Suprapubic skin (tissue), 4 donors: ENCODE results near the gene SLC9A9. TPM values are rescaled to one million over a fixed set of nuclear protein-coding genes. Genes with fewer than 3 reads are reported as not detected.

ENCODE experiments used
- DNase-seq, 2 donors: peaks; one replicate each; pipeline ENCODE4 v3.0.0-alpha.2; 2019; ENCODE audit warnings: low spot score in 2 of 2
- H3K27ac ChIP-seq: fragments of 200-600 bp; sonication (generic); one replicate; pipeline ENCODE4 v1.5.1; 2019
- H3K27me3 ChIP-seq: fragments of 200-600 bp; sonication (generic); one replicate; pipeline ENCODE4 v1.5.1; 2019
- H3K36me3 ChIP-seq: fragments of 200-600 bp; sonication (generic); one replicate; pipeline ENCODE4 v1.5.1; 2019
- H3K4me1 ChIP-seq: fragments of 200-600 bp; sonication (generic); one replicate; pipeline ENCODE4 v1.5.1; 2019
- H3K4me3 ChIP-seq: fragments of 200-600 bp; sonication (generic); one replicate; pipeline ENCODE4 v1.5.1; 2019; ENCODE audit warnings: mild to moderate bottlenecking
- H3K9me3 ChIP-seq: fragments of 200-600 bp; sonication (generic); one replicate; pipeline ENCODE4 v1.5.1; 2019
- EP300 ChIP-seq: sonication (generic); formaldehyde crosslinking; IDR thresholded peaks from one replicate; pipeline ENCODE4 v1.6.1; 2017; ENCODE audit warnings: antibody characterized with exemption
- POLR2A ChIP-seq, 2 donors: fragments of 450-650 bp; IDR thresholded peaks; one replicate each; pipeline ENCODE4 v1.6.1; 2017; ENCODE audit warnings: antibody characterized with exemption in 2 of 2, mild to moderate bottlenecking in 2 of 2, moderate library complexity in 2 of 2
- POLR2AphosphoS5 ChIP-seq, 3 donors: sonication (generic); formaldehyde crosslinking; IDR thresholded peaks; one replicate each; pipeline ENCODE4 v1.6.1; 2017; ENCODE audit warnings: antibody characterized with exemption in 3 of 3
- WGBS: methylation state at CpG from one replicate; pipeline ENCODE4 v1.1.5; 2018; 5-methylcytosine and 5-hydroxymethylcytosine counted together
- total RNA-seq, 4 donors: library from RNA; depleted of rRNA; stranded (reverse); fragments of >200 nt; gene quantifications; one replicate each; pipeline ENCODE4 v1.1.0, GENCODE V29; 2016
- TF ChIP-seq, protein P1 (sequence below), 2 donors: fragments of 200-600 bp in 1 of 2; fragments of 450-650 bp in 1 of 2; sonication (generic) in 1 of 2; IDR thresholded peaks; one replicate each; pipeline ENCODE4 v1.5.1; 2016 to 2019; ENCODE audit warnings: antibody characterized with exemption in 2 of 2, mild to moderate bottlenecking in 1 of 2, moderate library complexity in 1 of 2

The SLC9A9 gene
- total RNA-seq, 4 donors from 2014 or later, result 16.6 to 51.0 (median 30.0) TPM

DNA sequence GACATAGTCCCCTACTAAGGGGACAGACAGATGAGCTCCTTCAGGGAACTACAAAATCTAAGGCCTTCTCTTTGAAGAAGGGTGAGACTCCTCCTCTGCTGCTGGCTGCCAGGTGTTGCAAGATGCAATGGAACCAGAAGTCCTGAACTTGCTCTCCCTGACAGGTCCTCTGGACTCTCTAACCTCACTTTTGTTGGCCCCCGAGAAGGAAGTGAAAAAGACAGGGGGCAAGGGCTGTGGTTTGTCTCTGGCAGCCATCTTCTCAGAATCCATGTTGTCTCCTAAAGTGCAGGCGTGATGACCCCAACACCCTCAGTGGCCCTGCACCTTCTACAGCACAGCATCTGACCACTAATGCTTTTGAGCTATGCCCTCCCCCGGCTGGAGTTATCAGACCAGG, 436.2 kb downstream of the SLC9A9 start:
- Histone ChIP-seq H3K9me3 (no peaks in the 10 kb centered on the region), H3K36me3 (no peaks in the 10 kb centered on the region), H3K4me1 (no peaks in the 10 kb centered on the region), H3K27me3 (no peaks in the 10 kb centered on the region), H3K27ac (no peak overlapping the region), H3K4me3 (no peak overlapping the region)
- 90% methylated on average over 3 of the region's 3 CpGs for WGBS
- no peak for DNase-seq
- TF ChIP-seq EP300 (no peak), POLR2A (IDR thresholded peaks at IDR 0.05) (no peak), POLR2AphosphoS5 (IDR thresholded peaks at IDR 0.05) (no peak)
- TF ChIP-seq, protein P1, sequence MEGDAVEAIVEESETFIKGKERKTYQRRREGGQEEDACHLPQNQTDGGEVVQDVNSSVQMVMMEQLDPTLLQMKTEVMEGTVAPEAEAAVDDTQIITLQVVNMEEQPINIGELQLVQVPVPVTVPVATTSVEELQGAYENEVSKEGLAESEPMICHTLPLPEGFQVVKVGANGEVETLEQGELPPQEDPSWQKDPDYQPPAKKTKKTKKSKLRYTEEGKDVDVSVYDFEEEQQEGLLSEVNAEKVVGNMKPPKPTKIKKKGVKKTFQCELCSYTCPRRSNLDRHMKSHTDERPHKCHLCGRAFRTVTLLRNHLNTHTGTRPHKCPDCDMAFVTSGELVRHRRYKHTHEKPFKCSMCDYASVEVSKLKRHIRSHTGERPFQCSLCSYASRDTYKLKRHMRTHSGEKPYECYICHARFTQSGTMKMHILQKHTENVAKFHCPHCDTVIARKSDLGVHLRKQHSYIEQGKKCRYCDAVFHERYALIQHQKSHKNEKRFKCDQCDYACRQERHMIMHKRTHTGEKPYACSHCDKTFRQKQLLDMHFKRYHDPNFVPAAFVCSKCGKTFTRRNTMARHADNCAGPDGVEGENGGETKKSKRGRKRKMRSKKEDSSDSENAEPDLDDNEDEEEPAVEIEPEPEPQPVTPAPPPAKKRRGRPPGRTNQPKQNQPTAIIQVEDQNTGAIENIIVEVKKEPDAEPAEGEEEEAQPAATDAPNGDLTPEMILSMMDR (IDR thresholded peaks at IDR 0.05), result no peak

DNA sequence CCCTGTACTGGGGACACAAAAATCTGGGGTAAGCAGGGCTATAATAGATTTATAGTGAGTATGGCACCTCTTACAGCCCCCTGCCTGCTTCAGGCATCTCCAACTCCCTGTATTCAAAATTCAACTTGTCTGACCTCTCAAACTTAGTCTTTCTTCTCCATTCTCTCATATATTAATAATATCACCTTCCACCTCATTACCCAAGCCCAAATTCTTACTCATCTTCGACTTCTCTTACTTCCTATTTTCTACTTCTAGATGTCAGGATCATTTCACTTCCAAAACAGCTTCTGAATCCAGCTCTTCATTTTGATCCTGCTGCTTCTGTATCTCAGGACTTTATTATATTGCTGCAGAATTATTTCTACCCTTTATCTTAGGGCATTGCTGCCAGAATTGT, 438.0 kb downstream of the SLC9A9 start:
- DNase-seq, result no peak
- no peak for TF ChIP-seq POLR2AphosphoS5 (IDR thresholded peaks at IDR 0.05)
- TF ChIP-seq, protein P1 (IDR thresholded peaks at IDR 0.05), result no peak
- no peak for TF ChIP-seq POLR2A (IDR thresholded peaks at IDR 0.05)
- no peak for TF ChIP-seq EP300
- no peaks in the 10 kb centered on the region for H3K36me3 ChIP-seq

DNA sequence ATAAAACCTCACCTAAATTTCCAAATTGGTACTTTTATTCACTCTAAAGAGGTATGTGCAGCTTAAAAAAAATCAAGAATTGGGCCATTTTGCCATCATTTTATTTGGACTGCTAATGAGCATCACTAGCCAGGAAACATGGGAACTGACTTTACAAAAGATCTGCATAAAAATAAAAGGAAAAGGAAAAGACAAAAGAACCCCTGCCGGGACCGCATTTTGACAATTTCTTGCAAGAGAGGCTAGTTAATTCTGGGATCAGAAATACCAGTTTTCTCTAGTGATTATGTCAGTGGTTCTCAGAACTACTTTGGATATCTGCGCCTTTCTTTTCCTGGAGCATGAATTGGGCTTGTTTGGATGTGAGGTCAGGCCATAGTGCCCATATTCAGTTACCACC, 439.5 kb downstream of the SLC9A9 start:
- no peaks in the 10 kb centered on the region for H3K27me3 ChIP-seq
- H3K4me3 ChIP-seq, result no peak overlapping the region
- H3K36me3 ChIP-seq, result no peaks in the 10 kb centered on the region
- WGBS, result 93% methylated on average over 3 of the region's 3 CpGs
- DNase-seq, result no peak
- H3K9me3 ChIP-seq, result no peaks in the 10 kb centered on the region
- no peak overlapping the region for H3K27ac ChIP-seq
- H3K4me1 ChIP-seq, result no peaks in the 10 kb centered on the region
- TF ChIP-seq POLR2A (IDR thresholded peaks at IDR 0.05), result no peak
- TF ChIP-seq EP300, result no peak
- TF ChIP-seq, protein P1 (IDR thresholded peaks at IDR 0.05), result no peak
- TF ChIP-seq POLR2AphosphoS5 (IDR thresholded peaks at IDR 0.05), result no peak

More for the DNA sequence above, 438.0 kb downstream of the SLC9A9 start:
- Histone ChIP-seq H3K27ac (no peak overlapping the region), H3K9me3 (no peaks in the 10 kb centered on the region), H3K4me3 (no peak overlapping the region), H3K4me1 (no peaks in the 10 kb centered on the region), H3K27me3 (no peaks in the 10 kb centered on the region)
- 95% methylated on average over 1 of the region's 1 CpG for WGBS

DNA sequence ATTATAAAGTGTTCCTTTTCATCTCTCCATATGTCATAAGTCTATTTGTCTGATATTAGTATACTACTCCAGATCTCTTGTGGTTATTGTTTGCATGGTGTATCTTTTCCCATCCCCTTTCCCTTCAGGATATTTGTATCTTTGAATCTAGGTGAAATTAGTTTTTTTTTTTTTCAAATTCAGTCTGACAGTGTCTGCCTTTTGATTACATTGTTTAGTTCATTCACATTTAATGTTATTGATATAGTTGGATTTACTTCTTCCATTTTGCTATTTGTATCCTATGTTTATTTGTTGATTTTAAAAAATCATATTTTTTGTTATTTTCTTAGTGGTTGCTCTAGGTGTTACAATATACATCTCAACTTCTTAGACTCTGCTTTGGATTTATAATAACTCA, 445.7 kb downstream of the SLC9A9 start:
- no peaks in the 10 kb centered on the region for H3K4me1 ChIP-seq
- TF ChIP-seq POLR2AphosphoS5 (IDR thresholded peaks at IDR 0.05) (no peak), POLR2A (IDR thresholded peaks at IDR 0.05) (no peak), EP300 (no peak)
- TF ChIP-seq, protein P1 (IDR thresholded peaks at IDR 0.05), result no peak
- no peak overlapping the region for H3K27ac ChIP-seq
- no peak for DNase-seq
- H3K4me3 ChIP-seq, result no peak overlapping the region
- no peaks in the 10 kb centered on the region for H3K36me3 ChIP-seq
- no peaks in the 10 kb centered on the region for H3K9me3 ChIP-seq
- no peaks in the 10 kb centered on the region for H3K27me3 ChIP-seq

DNA sequence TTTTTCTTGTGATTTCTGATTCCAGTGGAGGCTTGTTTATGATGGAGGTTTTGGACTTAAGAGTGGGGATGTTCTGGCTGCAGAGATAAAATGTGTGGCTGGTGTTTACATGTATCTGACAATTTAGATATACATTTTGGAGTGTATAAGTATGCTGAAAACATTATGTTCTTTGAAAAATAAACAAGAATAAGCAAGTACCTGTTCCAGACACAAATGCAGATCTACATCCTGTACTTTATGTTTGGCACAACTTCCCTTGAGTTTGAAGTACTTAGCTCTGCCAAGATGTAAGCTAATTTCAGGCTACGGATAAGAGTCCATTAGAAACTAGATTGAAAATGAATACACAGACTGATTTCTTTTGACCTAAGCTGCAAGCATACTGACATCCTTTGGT, 451.5 kb downstream of the SLC9A9 start:
- H3K4me3 ChIP-seq, result no peak overlapping the region
- H3K36me3 ChIP-seq, result no peaks in the 10 kb centered on the region
- no peak for DNase-seq
- H3K27me3 ChIP-seq, result no peaks in the 10 kb centered on the region
- no peak overlapping the region for H3K27ac ChIP-seq
- H3K4me1 ChIP-seq, result no peaks in the 10 kb centered on the region
- no peaks in the 10 kb centered on the region for H3K9me3 ChIP-seq
- 80% methylated on average over 1 of the region's 1 CpG for WGBS
- TF ChIP-seq, protein P1 (IDR thresholded peaks at IDR 0.05), result no peak
- TF ChIP-seq POLR2AphosphoS5 (IDR thresholded peaks at IDR 0.05) (no peak), EP300 (no peak), POLR2A (IDR thresholded peaks at IDR 0.05) (no peak)
